ENCODE data around the gene CHCHD6.

- TF ChIP-seq, protein P1, sequence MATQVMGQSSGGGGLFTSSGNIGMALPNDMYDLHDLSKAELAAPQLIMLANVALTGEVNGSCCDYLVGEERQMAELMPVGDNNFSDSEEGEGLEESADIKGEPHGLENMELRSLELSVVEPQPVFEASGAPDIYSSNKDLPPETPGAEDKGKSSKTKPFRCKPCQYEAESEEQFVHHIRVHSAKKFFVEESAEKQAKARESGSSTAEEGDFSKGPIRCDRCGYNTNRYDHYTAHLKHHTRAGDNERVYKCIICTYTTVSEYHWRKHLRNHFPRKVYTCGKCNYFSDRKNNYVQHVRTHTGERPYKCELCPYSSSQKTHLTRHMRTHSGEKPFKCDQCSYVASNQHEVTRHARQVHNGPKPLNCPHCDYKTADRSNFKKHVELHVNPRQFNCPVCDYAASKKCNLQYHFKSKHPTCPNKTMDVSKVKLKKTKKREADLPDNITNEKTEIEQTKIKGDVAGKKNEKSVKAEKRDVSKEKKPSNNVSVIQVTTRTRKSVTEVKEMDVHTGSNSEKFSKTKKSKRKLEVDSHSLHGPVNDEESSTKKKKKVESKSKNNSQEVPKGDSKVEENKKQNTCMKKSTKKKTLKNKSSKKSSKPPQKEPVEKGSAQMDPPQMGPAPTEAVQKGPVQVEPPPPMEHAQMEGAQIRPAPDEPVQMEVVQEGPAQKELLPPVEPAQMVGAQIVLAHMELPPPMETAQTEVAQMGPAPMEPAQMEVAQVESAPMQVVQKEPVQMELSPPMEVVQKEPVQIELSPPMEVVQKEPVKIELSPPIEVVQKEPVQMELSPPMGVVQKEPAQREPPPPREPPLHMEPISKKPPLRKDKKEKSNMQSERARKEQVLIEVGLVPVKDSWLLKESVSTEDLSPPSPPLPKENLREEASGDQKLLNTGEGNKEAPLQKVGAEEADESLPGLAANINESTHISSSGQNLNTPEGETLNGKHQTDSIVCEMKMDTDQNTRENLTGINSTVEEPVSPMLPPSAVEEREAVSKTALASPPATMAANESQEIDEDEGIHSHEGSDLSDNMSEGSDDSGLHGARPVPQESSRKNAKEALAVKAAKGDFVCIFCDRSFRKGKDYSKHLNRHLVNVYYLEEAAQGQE (IDR thresholded peaks at IDR 0.05; ENCODE audit: borderline replicate concordance), result no peak
- TF ChIP-seq EP300 (conservative IDR thresholded peaks at IDR 0.05; ENCODE audit: poor library complexity, severe bottlenecking) (no peak), POLR2AphosphoS5 (IDR thresholded peaks at IDR 0.05) (no peak), TAF1 (IDR thresholded peaks at IDR 0.05; ENCODE audit: low read depth) (peak; percentile 46)
- TF ChIP-seq, protein P2, sequence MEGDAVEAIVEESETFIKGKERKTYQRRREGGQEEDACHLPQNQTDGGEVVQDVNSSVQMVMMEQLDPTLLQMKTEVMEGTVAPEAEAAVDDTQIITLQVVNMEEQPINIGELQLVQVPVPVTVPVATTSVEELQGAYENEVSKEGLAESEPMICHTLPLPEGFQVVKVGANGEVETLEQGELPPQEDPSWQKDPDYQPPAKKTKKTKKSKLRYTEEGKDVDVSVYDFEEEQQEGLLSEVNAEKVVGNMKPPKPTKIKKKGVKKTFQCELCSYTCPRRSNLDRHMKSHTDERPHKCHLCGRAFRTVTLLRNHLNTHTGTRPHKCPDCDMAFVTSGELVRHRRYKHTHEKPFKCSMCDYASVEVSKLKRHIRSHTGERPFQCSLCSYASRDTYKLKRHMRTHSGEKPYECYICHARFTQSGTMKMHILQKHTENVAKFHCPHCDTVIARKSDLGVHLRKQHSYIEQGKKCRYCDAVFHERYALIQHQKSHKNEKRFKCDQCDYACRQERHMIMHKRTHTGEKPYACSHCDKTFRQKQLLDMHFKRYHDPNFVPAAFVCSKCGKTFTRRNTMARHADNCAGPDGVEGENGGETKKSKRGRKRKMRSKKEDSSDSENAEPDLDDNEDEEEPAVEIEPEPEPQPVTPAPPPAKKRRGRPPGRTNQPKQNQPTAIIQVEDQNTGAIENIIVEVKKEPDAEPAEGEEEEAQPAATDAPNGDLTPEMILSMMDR (IDR thresholded peaks at IDR 0.05; ENCODE audit: poor library complexity, severe bottlenecking), result peak; percentile 59
Measured at GRCh38 chr3:126703512-126704493, at the start of gene CHCHD6.

Data from neural cell (in vitro differentiated cells).